ENCODE data around the gene ZSCAN9.

ZSCAN9 gene

DNA sequence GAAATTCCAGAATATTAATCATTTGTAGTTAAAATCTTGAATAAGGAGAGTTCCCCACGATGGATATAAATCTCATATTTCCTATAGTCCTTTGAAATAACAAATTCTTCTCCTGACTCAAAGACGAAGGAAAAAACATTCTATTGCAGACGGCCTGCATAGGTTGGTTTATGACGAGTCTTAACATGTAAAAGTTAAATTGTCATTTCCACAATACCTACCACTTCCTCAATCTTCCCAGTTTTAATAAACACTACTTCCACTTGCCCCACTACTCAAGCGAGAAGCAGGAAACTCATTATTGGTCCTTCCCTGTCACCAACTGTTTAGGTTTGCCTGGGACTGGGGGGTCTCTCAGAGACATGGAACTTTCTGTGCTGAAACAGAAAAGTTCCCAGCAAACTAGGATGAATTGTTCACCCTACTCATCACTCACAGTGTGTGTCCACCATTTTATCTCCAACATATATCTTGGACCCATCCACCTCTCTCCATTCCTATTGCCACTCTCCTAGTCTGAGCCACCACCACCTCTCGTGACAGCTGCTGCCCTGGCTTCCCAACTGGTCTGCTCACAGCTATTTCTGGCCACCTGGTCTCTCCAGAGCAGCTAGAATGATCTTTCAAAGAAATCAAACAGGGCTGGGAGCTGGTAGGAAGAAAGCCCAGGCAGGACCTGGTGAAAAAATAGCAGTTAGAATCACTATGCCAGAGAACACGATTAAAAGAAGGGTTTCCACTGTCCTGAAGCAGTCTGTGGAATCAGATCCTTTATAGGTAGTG, 15.1 kb upstream of the ZSCAN9 start:
- H3K9ac ChIP-seq (ENCODE audit: low read length): no peak overlapping the region
- H3K4me3 ChIP-seq (ENCODE audit: low read depth in 1 of 2, low read length in 2 of 2): no peak overlapping the region
- H3K27me3 ChIP-seq (ENCODE audit: control insufficient read depth in 1 of 2, insufficient read depth in 2 of 2, low read length in 2 of 2): peaks cover 55 to 69% of the 10 kb centered on the region in 2 donors

DNA sequence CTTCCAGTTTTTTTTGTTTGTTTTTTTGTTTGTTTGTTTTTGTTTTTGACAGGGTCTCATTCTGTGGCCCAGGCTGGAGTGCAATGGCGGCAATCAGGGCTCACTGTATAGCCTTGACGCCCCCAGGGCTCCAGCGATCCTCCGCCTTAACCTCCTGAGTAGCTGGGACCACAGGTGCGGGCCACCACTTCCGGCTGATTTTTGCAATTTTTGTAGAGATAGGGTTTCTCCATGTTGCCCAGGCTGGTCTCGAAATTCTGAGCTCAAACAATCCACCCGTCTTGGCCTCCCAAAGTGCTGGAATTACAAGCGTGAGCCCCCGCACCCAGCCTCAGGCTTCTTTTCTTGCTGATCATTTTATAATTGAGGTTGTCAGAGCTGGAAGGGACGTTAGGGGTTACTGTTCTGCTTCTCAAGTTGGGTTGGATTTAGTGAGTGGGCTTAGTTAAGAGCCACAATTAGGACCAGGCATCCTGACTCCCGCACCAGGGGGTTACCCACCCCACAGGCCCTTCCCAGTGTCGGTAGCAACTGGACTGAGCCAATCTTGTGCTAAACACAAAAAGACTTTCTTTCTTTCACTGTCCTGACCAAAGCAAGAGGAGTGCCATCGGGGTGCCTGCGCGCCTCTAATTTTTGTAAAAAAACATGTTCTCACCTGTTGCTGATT, 13.1 kb upstream of the ZSCAN9 start:
- Histone ChIP-seq H3K4me3 (ENCODE audit: low read depth in 1 of 2, low read length in 2 of 2) (no peak overlapping the region), H3K4me1 (ENCODE audit: insufficient read depth, low read length) (no peaks in the 10 kb centered on the region), H3K27ac (ENCODE audit: low read depth, low read length) (no peak overlapping the region), H3K27me3 (ENCODE audit: control insufficient read depth in 1 of 2, insufficient read depth in 2 of 2, low read length in 2 of 2) (peaks cover 55 to 75% of the 10 kb centered on the region in 2 donors), H3K36me3 (ENCODE audit: insufficient read depth, low read length) (no peaks in the 10 kb centered on the region), H3K9ac (ENCODE audit: low read length) (no peak overlapping the region), H3K9me3 (ENCODE audit: low read length) (peaks cover 12% of the 10 kb centered on the region)

More for the DNA sequence above, 15.1 kb upstream of the ZSCAN9 start:
- no peak overlapping the region for H3K27ac ChIP-seq (ENCODE audit: low read depth, low read length)
- H3K9me3 ChIP-seq (ENCODE audit: low read length): peaks cover 10% of the 10 kb centered on the region
- H3K4me1 ChIP-seq (ENCODE audit: insufficient read depth, low read length): no peaks in the 10 kb centered on the region
- H3K36me3 ChIP-seq (ENCODE audit: insufficient read depth, low read length): no peaks in the 10 kb centered on the region

DNA sequence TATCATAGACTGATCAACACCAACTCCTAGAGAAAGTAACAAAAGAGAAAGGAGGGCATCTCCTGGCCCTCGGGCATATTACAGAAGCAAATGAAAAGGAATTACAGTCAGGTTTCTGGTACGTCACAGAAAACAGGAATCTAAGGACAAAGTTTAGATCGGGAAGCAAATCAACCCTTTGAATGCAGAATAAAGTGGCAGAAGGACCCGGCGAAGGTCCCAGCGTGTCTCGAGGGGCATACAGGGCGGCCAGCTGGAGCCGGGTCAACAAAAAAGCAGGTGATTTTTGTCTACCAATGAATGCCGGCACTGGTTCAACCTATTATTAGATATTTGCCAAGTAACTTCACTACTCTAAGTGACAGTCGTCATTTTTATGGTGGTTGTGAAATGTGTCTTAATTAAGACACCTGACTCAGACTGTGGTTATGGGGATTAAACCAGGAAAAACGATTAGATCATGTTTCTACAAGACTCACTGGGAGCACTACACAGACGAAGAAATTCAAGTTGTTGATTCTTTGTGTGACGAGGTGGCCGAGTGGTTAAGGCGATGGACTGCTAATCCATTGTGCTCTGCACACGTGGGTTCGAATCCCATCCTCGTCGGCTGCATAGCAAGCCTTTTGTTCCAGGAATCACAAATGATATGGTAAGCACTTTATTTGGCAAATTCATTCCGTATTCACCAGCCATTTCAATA, 12.4 kb upstream of the ZSCAN9 start:
- Histone ChIP-seq H3K36me3 (ENCODE audit: insufficient read depth, low read length) (no peaks in the 10 kb centered on the region), H3K4me1 (ENCODE audit: insufficient read depth, low read length) (no peaks in the 10 kb centered on the region), H3K27me3 (ENCODE audit: control insufficient read depth in 1 of 2, insufficient read depth in 2 of 2, low read length in 2 of 2) (peaks cover 48 to 68% of the 10 kb centered on the region in 2 donors), H3K4me3 (ENCODE audit: low read depth in 1 of 2, low read length in 2 of 2) (no peak overlapping the region), H3K9ac (ENCODE audit: low read length) (no peak overlapping the region), H3K9me3 (ENCODE audit: low read length) (peaks cover 5% of the 10 kb centered on the region), H3K27ac (ENCODE audit: low read depth, low read length) (no peak overlapping the region)

DNA sequence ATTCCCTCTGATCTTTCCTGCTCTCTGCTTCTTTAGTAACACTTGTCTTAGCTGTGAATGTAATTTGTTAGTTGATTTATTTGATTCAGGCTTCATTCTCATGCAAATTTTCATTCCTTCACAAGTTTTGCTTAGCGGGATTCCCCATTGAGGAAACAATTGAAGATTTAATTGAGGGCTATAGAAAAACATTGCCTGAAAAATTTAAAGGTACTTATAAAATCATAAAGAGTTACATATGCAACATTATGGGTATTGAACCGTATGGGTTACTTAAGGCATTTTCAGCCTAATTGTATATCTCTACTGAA, 11.9 kb upstream of the ZSCAN9 start:
- Histone ChIP-seq H3K9ac (ENCODE audit: low read length) (no peak overlapping the region), H3K4me3 (ENCODE audit: low read depth in 1 of 2, low read length in 2 of 2) (no peak overlapping the region), H3K4me1 (ENCODE audit: insufficient read depth, low read length) (peaks cover 3% of the 10 kb centered on the region), H3K36me3 (ENCODE audit: insufficient read depth, low read length) (no peaks in the 10 kb centered on the region), H3K27ac (ENCODE audit: low read depth, low read length) (no peak overlapping the region), H3K27me3 (ENCODE audit: control insufficient read depth in 1 of 2, insufficient read depth in 2 of 2, low read length in 2 of 2) (peaks cover 43 to 63% of the 10 kb centered on the region in 2 donors), H3K9me3 (ENCODE audit: low read length) (peaks cover 4% of the 10 kb centered on the region)

DNA sequence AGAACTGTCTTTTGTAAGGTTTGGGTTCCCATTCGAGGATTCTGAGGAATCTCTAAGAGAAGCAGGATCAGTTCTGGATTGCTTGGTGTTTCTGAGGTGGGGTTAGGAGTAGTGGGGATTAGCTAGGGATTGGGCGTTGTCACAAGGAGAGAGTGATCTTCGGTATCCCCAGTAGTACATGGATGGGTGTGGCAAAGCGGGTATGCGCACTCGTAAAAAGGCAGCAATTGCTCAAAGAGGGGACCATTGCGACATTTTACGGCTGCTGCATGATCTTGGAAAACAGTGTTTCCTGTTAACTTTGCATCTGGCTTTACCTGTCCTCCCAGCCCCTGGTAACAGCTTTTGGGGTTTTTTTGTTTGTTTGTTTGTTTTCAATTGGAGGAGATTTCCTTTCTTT, 9.7 kb upstream of the ZSCAN9 start:
- H3K27me3 ChIP-seq (ENCODE audit: control insufficient read depth in 1 of 2, insufficient read depth in 2 of 2, low read length in 2 of 2): peaks cover 23 to 44% of the 10 kb centered on the region in 2 donors
- no peaks in the 10 kb centered on the region for H3K36me3 ChIP-seq (ENCODE audit: insufficient read depth, low read length)
- H3K27ac ChIP-seq (ENCODE audit: low read depth, low read length): no peak overlapping the region
- no peak overlapping the region for H3K9ac ChIP-seq (ENCODE audit: low read length)
- H3K9me3 ChIP-seq (ENCODE audit: low read length): peaks cover 4% of the 10 kb centered on the region
- H3K4me3 ChIP-seq (ENCODE audit: low read depth in 1 of 2, low read length in 2 of 2): no peak overlapping the region
- H3K4me1 ChIP-seq (ENCODE audit: insufficient read depth, low read length): peaks cover 5% of the 10 kb centered on the region

DNA sequence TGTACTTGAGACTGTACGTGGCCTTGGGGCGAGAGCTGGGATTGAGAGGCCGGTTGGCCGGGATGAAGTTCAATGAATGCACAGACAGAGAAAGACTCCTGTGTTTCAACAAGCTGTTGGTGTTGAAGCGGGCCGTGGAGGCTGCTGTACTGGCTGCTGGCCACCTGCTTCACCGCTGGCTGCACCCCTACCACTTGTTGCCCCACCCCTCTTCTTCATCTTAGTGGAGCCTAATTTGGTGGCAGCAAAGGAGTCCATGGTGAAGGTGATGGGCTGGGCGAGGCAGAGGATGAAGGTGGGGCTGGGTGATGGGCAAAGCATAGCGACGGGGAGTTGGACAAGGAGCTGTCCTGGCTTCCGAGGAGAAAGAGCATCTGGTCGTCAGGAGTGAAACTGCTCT, 7.2 kb upstream of the ZSCAN9 start:
- H3K27ac ChIP-seq (ENCODE audit: low read depth, low read length): no peak overlapping the region
- peaks cover 4% of the 10 kb centered on the region for H3K9me3 ChIP-seq (ENCODE audit: low read length)
- no peaks in the 10 kb centered on the region for H3K36me3 ChIP-seq (ENCODE audit: insufficient read depth, low read length)
- H3K9ac ChIP-seq (ENCODE audit: low read length): no peak overlapping the region
- peak overlapping the region in 1 of 2 donors; percentile 55 for H3K4me3 ChIP-seq (ENCODE audit: low read depth in 1 of 2, low read length in 2 of 2)
- peaks cover 10 to 21% of the 10 kb centered on the region in 2 donors for H3K27me3 ChIP-seq (ENCODE audit: control insufficient read depth in 1 of 2, insufficient read depth in 2 of 2, low read length in 2 of 2)
- H3K4me1 ChIP-seq (ENCODE audit: insufficient read depth, low read length): peaks cover 5% of the 10 kb centered on the region

DNA sequence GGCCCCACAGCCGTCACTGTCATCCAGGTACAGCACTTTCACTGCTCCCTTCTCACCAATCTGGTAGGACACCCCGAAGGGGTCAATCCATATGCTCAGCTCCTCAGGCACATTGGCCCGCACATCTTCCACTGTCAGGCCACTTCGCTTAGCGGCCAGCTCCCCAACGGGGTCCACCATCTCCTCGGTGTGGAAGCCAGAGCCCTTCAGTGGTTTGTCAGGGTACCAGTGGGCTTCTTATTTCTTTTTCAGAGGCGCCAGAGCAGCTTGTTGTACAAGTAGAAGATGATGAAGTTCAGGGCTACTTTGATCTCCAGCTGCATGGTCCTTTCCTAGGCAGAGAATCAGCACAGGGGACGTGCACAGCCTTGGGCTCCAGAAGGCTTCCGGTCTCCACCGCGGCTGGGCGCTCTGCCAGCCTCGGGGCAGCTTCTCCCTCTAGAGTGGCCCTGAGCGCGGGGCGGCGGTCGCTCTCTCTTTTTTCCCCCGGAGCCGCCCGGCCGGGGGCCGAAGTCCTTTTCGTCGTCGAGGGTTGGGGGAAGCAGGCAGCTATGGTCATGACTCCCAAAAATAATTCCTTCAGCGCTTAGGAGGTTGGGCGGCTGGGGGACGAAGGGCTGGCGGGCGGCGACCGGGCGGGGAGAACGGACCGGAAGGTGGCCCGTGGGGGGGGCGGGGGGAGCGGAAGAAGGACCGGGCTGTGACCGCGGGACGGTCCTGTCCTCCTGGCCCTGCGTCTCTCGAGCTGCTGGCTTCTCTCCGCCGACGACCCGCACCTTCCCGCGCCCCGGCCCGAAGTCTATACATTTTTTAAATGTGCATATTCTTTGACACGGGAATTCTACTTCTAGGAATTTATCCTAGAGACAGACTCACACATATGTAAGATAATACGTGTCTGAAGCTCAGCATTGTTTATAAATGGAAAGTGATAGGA, 6.5 kb upstream of the ZSCAN9 start:
- H3K9me3 ChIP-seq (ENCODE audit: low read length): peaks cover 4% of the 10 kb centered on the region
- H3K4me3 ChIP-seq (ENCODE audit: low read depth in 1 of 2, low read length in 2 of 2): peak overlapping the region; percentile 55 to 64
- no peaks in the 10 kb centered on the region for H3K36me3 ChIP-seq (ENCODE audit: insufficient read depth, low read length)
- peaks cover 10 to 14% of the 10 kb centered on the region in 2 donors for H3K27me3 ChIP-seq (ENCODE audit: control insufficient read depth in 1 of 2, insufficient read depth in 2 of 2, low read length in 2 of 2)
- peak overlapping the region; percentile 22 for H3K27ac ChIP-seq (ENCODE audit: low read depth, low read length)
- H3K9ac ChIP-seq (ENCODE audit: low read length): no peak overlapping the region
- H3K4me1 ChIP-seq (ENCODE audit: insufficient read depth, low read length): peaks cover 5% of the 10 kb centered on the region

DNA sequence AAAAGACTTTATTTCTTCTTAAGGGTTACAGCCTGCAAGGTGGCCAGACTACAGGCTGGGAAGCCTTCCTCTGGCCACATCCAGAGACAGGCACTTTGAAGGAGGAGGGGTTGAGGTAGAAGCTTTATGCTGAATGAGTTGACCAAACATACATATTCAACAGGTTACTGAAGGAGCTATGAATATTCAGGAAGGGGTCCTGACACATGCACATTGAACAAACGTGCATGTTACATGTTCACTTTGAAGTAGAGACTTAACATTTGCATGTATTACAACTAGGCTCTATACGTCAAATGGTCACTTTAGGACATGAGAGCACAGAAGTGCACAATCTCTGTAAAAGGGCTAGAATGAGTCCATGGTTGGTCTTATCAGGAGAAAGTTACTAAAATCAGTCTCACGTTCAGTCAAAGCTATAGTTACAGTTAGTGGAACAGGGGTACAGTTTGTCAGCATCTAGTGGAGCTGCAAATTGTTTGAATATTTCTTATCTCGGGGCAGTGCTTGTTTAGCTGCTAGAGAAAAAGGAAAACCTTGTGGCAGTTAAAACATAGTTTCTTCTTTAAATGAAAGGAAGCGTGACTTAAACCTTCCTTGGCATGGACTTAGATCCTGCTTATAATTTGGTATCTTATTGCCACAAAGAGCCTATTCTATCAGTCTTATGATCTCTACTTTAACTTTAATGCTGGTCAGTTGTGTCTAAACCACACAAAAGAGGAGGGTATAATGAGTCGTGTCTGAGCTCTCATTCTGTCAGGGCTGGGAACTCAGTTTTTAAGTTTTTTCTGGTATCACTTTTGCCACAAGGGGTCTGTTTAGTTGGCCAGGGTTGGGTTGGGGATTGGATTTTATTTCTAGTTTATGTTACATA, 4.6 kb upstream of the ZSCAN9 start:
- Histone ChIP-seq H3K9ac (ENCODE audit: low read length) (no peak overlapping the region), H3K36me3 (ENCODE audit: insufficient read depth, low read length) (no peaks in the 10 kb centered on the region), H3K4me1 (ENCODE audit: insufficient read depth, low read length) (peaks cover 10% of the 10 kb centered on the region), H3K4me3 (ENCODE audit: low read depth in 1 of 2, low read length in 2 of 2) (no peak overlapping the region), H3K27me3 (ENCODE audit: control insufficient read depth in 1 of 2, insufficient read depth in 2 of 2, low read length in 2 of 2) (peaks cover 2 to 11% of the 10 kb centered on the region in 2 donors), H3K27ac (ENCODE audit: low read depth, low read length) (no peak overlapping the region), H3K9me3 (ENCODE audit: low read length) (no peaks in the 10 kb centered on the region)

DNA sequence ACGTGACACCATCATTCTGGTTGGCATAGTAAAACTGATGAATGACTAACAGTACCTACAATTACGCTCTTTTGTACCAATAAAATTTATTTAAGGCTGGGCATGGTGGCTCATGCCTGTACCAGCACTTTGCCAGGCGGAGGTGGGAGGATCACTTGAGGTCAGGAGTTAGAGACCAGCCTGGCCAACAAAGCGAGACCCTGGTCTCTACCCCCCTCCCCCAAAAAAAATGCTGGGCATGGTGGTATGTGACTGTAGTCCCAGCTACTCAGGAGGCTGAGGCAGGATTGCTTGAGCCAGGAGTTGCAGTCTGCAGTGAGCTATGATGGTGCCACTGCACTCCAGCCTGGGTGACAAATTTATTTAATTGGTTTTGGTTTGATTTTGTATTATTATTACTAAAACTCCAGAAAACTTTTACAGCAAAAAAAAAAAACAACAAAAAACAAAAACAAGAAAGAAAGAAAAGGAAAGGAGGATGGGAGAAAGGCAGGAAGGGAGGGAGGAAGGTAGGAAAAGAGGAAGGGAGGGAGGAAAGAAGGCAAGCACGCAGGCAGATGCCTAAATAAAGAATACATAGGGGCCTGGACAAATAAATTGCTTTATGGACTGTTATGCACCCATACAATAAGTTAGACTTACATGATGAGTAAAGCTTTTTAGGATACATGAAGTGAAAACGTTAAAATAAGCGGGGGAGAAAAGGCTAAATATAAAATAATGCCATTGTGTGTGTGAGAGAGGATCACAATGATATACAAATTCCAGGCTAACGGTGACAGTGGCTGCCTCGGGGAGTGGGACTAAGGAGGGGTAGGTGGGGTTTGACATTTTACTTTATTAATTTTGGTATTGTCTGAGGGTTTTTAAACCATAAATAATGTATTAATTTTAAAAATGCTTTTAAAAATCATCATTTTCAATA, 682 bp upstream of the ZSCAN9 start:
- peaks cover 23% of the 10 kb centered on the region for H3K36me3 ChIP-seq (ENCODE audit: insufficient read depth, low read length)
- peak overlapping the region; percentile 82 to 95 for H3K4me3 ChIP-seq (ENCODE audit: low read depth in 1 of 2, low read length in 2 of 2)
- peak overlapping the region; percentile 78 for H3K27ac ChIP-seq (ENCODE audit: low read depth, low read length)
- peaks cover 0 to 4% of the 10 kb centered on the region in 2 donors for H3K27me3 ChIP-seq (ENCODE audit: control insufficient read depth in 1 of 2, insufficient read depth in 2 of 2, low read length in 2 of 2)
- peak overlapping the region; percentile 65 for H3K9ac ChIP-seq (ENCODE audit: low read length)
- peaks cover 21% of the 10 kb centered on the region for H3K4me1 ChIP-seq (ENCODE audit: insufficient read depth, low read length)
- no peaks in the 10 kb centered on the region for H3K9me3 ChIP-seq (ENCODE audit: low read length)

Data from muscle layer of colon (tissue), 2 donors.